Measurements from ENCODE around the gene MON1B. TPM values are rescaled to one million over a fixed set of nuclear protein-coding genes. Genes with fewer than 3 reads are reported as not detected.

MON1B gene
- total RNA-seq, 4 donors from 2014 or later, result 13.9 to 22.9 (median 18.8) TPM

DNA sequence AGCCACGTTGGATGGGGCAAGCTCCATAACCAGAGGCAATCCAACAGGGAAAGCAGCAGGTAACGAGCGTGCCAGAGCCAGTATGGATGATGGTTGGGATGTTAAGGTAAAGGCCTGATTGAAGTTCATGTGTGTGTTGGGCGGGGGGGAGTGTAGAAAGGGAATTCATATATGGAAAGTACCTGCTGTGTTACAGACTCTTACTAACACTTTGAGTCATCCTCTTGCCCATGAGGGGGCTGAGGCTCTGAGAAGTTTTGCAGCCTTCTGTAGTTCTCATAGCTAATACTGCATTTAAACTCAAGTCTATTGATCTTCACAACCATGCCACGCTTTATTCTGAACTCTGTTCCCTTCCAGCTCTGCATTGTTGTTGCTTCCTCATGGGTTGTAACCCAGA is 36.8 kb downstream of the MON1B start:
- intact Hi-C loops (cut with DNase I; ENCODE audit: low total_unique reads), result no loop called here
- H3K4me3 ChIP-seq (ENCODE audit: low read depth, poor library complexity, severe bottlenecking), result no peak overlapping the region
- no peak for DNase-seq (ENCODE audit: low spot score in 2 of 2)
- 64 to 74% methylated on average over 5 of the region's 5 CpGs for WGBS, 2 donors
- TF ChIP-seq POLR2A (IDR thresholded peaks at IDR 0.05), result no peak
- no peak for TF ChIP-seq CTCF (IDR thresholded peaks at IDR 0.05)

DNA sequence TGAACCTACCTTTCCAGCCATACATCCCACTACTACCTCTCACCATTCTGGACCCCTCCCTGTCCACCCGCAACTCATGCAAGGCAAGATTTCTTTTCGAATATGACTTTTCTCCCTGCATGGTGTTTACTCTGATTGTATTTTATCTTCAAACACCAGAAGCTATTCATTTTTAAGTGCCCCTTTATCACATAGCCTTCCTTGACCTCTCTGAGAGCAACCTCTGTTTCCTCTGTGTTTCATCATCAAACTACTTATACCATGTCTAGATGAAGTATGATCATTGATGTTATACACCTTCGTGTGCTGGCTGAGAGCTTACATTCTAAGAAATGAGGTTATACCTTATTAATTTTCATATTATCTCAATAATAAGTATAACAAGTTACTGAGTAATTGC is 40.1 kb downstream of the MON1B start:
- whole genome bisulfite sequencing, 2 donors, result 84 to 95% methylated on average over 3 of the region's 3 CpGs
- TF ChIP-seq CTCF (IDR thresholded peaks at IDR 0.05) (no peak), POLR2A (IDR thresholded peaks at IDR 0.05) (no peak)
- DNase-seq (ENCODE audit: low spot score in 2 of 2), result no peak
- H3K4me3 ChIP-seq (ENCODE audit: low read depth, poor library complexity, severe bottlenecking), result no peak overlapping the region
- intact Hi-C loops (cut with DNase I; ENCODE audit: low total_unique reads), result loop anchor here (5.0 kb wide), 1 partner anchor 356 kb away; no protein-coding TSS in a partner anchor

- DNase-seq (ENCODE audit: low spot score in 2 of 2), result no peak
- intact Hi-C loops (cut with DNase I; ENCODE audit: low total_unique reads), result loop anchor here (5.0 kb wide), 1 partner anchor 353 kb away; no protein-coding TSS in a partner anchor
- WGBS, 2 donors, result 78 to 83% methylated on average over 9 of the region's 9 CpGs
- TF ChIP-seq POLR2A (IDR thresholded peaks at IDR 0.05) (no peak), CTCF (IDR thresholded peaks at IDR 0.05) (no peak)
- H3K4me3 ChIP-seq (ENCODE audit: low read depth, poor library complexity, severe bottlenecking), result no peak overlapping the region
These were observed 43.0 kb downstream of the MON1B start for GRCh38 chr16:77233799-77234519.

DNA sequence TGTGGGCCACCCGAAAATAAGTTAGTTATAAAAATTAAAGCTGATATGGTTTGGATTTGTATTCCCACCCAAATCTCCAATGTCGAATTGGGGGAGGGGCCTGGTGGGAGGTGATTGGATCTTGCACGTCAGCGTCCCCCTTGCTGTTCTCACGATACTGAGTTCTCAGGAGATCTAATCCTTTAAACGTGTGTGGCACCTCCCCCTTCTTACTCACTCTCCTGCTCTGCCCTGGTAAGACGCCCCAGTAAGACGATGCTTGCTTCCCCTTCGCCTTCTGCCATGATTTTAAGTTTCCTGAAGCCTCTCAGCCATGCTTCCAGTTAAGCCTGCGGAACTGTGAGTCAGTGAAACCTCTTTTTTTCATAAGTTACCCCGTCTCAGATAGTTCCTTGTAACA is 43.6 kb downstream of the MON1B start:
- peak in 1 of 2 donors; percentile 45 for DNase-seq (ENCODE audit: low spot score in 2 of 2)
- no peak overlapping the region for H3K4me3 ChIP-seq (ENCODE audit: low read depth, poor library complexity, severe bottlenecking)
- intact Hi-C loops (cut with DNase I; ENCODE audit: low total_unique reads), result loop anchor here (5.0 kb wide), 1 partner anchor 353 kb away; no protein-coding TSS in a partner anchor
- WGBS, 2 donors, result 30 to 40% methylated on average over 11 of the region's 11 CpGs
- TF ChIP-seq POLR2A (IDR thresholded peaks at IDR 0.05) (no peak), CTCF (IDR thresholded peaks at IDR 0.05) (no peak)

- TF ChIP-seq POLR2A (IDR thresholded peaks at IDR 0.05), result no peak
- TF ChIP-seq CTCF (IDR thresholded peaks at IDR 0.05), result peak in 2 of 3 donors; percentile 88 to 93
- DNase-seq (ENCODE audit: low spot score in 2 of 2), result peak; percentile 81 to 97
- intact Hi-C loops (cut with DNase I; ENCODE audit: low total_unique reads), result no loop called here
- 1 to 2% methylated on average over 19 to 21 of the region's 21 CpGs for WGBS, 2 donors
- H3K4me3 ChIP-seq (ENCODE audit: low read depth, poor library complexity, severe bottlenecking), result no peak overlapping the region
These were observed 45.1 kb downstream of the MON1B start for GRCh38 chr16:77236063-77236511.
